ENCODE data around the gene COA5. TPM values are rescaled to one million over a fixed set of nuclear protein-coding genes. Genes with fewer than 3 reads are reported as not detected.

COA5 gene
- total RNA-seq, 1 donor from 2014 or later = 29.6 TPM

- DNase-seq = no peak
- H3K36me3 Mint-ChIP-seq (ENCODE audit: unreplicated experiment) = no peaks in the 10 kb centered on the region
- peaks cover 2% of the 10 kb centered on the region for H3K27me3 Mint-ChIP-seq (ENCODE audit: unreplicated experiment)
- TF ChIP-seq, protein P1, sequence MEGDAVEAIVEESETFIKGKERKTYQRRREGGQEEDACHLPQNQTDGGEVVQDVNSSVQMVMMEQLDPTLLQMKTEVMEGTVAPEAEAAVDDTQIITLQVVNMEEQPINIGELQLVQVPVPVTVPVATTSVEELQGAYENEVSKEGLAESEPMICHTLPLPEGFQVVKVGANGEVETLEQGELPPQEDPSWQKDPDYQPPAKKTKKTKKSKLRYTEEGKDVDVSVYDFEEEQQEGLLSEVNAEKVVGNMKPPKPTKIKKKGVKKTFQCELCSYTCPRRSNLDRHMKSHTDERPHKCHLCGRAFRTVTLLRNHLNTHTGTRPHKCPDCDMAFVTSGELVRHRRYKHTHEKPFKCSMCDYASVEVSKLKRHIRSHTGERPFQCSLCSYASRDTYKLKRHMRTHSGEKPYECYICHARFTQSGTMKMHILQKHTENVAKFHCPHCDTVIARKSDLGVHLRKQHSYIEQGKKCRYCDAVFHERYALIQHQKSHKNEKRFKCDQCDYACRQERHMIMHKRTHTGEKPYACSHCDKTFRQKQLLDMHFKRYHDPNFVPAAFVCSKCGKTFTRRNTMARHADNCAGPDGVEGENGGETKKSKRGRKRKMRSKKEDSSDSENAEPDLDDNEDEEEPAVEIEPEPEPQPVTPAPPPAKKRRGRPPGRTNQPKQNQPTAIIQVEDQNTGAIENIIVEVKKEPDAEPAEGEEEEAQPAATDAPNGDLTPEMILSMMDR (IDR thresholded peaks at IDR 0.05; ENCODE audit: partially characterized antibody, unreplicated experiment) = no peak
- H3K4me1 Mint-ChIP-seq (ENCODE audit: low read depth, unreplicated experiment) = no peaks in the 10 kb centered on the region
- H3K27ac Mint-ChIP-seq (ENCODE audit: unreplicated experiment) = no peak overlapping the region
- no peaks in the 10 kb centered on the region for H3K9me3 Mint-ChIP-seq (ENCODE audit: unreplicated experiment)
- H3K4me3 Mint-ChIP-seq (ENCODE audit: unreplicated experiment) = no peak overlapping the region
Measured at GRCh38 chr2:98583816-98584618, 24.3 kb downstream of the COA5 start.

GRCh38 chr2:98583276-98583675 lies 25.0 kb downstream of the COA5 start:
- H3K36me3 Mint-ChIP-seq (ENCODE audit: unreplicated experiment) = no peaks in the 10 kb centered on the region
- no peak overlapping the region for H3K27ac Mint-ChIP-seq (ENCODE audit: unreplicated experiment)
- no peaks in the 10 kb centered on the region for H3K9me3 Mint-ChIP-seq (ENCODE audit: unreplicated experiment)
- H3K4me3 Mint-ChIP-seq (ENCODE audit: unreplicated experiment) = no peak overlapping the region
- DNase-seq = no peak
- TF ChIP-seq, protein P1 (IDR thresholded peaks at IDR 0.05; ENCODE audit: partially characterized antibody, unreplicated experiment) = no peak
- H3K4me1 Mint-ChIP-seq (ENCODE audit: low read depth, unreplicated experiment) = no peaks in the 10 kb centered on the region
- H3K27me3 Mint-ChIP-seq (ENCODE audit: unreplicated experiment) = peaks cover 2% of the 10 kb centered on the region

DNA sequence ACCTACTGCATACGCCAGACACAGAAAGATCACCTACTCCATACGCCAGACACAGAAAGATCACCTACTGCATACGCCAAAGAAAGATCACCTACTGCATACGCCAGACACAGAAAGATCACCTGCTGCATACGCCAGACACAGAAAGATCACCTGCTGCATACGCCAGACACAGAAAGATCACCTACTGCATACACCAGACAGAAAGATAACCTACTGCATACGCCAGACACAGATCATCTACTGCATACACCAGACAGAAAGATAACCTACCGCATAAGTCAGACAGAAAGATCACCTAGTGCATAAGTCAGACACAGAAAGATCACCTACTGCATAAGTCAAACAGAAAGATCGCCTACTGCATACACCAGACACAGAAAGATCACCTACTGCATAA lies 25.8 kb downstream of the COA5 start:
- Mint-ChIP-seq H3K27ac (ENCODE audit: unreplicated experiment) (no peak overlapping the region), H3K4me3 (ENCODE audit: unreplicated experiment) (no peak overlapping the region), H3K36me3 (ENCODE audit: unreplicated experiment) (no peaks in the 10 kb centered on the region), H3K4me1 (ENCODE audit: low read depth, unreplicated experiment) (no peaks in the 10 kb centered on the region), H3K27me3 (ENCODE audit: unreplicated experiment) (peaks cover 2% of the 10 kb centered on the region), H3K9me3 (ENCODE audit: unreplicated experiment) (no peaks in the 10 kb centered on the region)
- no peak for DNase-seq
- TF ChIP-seq, protein P1 (IDR thresholded peaks at IDR 0.05; ENCODE audit: partially characterized antibody, unreplicated experiment) = no peak

- no peak for DNase-seq
- TF ChIP-seq, protein P1 (IDR thresholded peaks at IDR 0.05; ENCODE audit: partially characterized antibody, unreplicated experiment) = no peak
- no peak overlapping the region for H3K4me3 Mint-ChIP-seq (ENCODE audit: unreplicated experiment)
- H3K4me1 Mint-ChIP-seq (ENCODE audit: low read depth, unreplicated experiment) = no peaks in the 10 kb centered on the region
- H3K36me3 Mint-ChIP-seq (ENCODE audit: unreplicated experiment) = no peaks in the 10 kb centered on the region
- no peak overlapping the region for H3K27ac Mint-ChIP-seq (ENCODE audit: unreplicated experiment)
- peaks cover 2% of the 10 kb centered on the region for H3K27me3 Mint-ChIP-seq (ENCODE audit: unreplicated experiment)
- no peaks in the 10 kb centered on the region for H3K9me3 Mint-ChIP-seq (ENCODE audit: unreplicated experiment)
Measured at GRCh38 chr2:98580656-98581284, 27.5 kb downstream of the COA5 start.

DNA sequence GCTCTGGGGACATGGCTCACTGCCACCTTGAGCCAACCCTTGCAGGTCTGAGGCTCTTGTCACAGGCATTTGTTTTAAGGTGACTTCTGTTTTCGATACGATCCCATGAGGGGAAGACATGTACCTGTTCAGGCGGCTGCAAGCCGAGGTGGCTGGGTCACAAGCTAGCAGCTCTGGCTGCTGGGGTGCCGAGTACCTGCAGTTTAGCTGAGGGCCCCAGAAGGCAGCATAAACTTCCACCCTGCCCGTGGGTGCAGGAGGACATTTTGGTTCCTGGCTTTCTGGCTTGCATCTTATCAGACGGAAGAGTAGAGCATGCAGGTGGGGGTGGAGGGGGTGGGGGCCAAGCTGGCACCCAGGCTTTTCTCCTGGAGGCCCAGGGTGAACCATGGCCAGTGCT lies 28.4 kb downstream of the COA5 start:
- TF ChIP-seq, protein P1 (IDR thresholded peaks at IDR 0.05; ENCODE audit: partially characterized antibody, unreplicated experiment) = no peak
- Mint-ChIP-seq H3K9me3 (ENCODE audit: unreplicated experiment) (no peaks in the 10 kb centered on the region), H3K27me3 (ENCODE audit: unreplicated experiment) (peaks cover 2% of the 10 kb centered on the region), H3K4me3 (ENCODE audit: unreplicated experiment) (no peak overlapping the region), H3K4me1 (ENCODE audit: low read depth, unreplicated experiment) (no peaks in the 10 kb centered on the region), H3K27ac (ENCODE audit: unreplicated experiment) (no peak overlapping the region), H3K36me3 (ENCODE audit: unreplicated experiment) (no peaks in the 10 kb centered on the region)
- DNase-seq = no peak
